ENCODE measurements around the gene DDX4. TPM values are rescaled to one million over a fixed set of nuclear protein-coding genes. Genes with fewer than 3 reads are reported as not detected.

The DDX4 gene
- total RNA-seq, 2 donors from 2014 or later, result 1.0 to 1.1 TPM

DNA sequence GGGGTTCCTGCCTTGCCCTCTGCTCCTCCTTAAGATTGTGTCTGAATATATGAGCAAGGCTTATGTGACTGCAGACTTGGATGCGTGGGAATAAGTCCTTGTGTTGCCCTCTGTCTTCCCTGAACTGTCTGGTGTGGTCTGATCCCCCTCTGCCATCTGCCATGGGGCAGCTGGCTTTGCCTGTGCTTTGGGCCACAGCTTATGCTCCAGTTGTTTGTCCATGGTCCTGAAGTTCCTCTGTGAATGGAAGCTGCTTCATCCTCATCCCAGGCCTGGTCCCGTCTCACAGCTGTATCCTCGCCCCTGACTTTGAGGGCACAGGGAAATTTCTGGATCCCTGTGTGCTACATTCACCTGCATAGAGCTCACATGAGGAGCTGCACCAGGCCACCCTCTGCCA, 128.0 kb downstream of the DDX4 start:
- peaks cover 0 to 5% of the 10 kb centered on the region in 2 donors for H3K36me3 Mint-ChIP-seq (ENCODE audit: insufficient read depth in 2 of 2)
- H3K27ac Mint-ChIP-seq, result no peak overlapping the region
- DNase-seq (no peak), ATAC-seq (replicated peaks in 1 of 2) (no peak)
- H3K9me3 Mint-ChIP-seq, result peaks cover 0 to 2% of the 10 kb centered on the region in 2 donors
- H3K4me3 Mint-ChIP-seq, result peak overlapping the region in 1 of 2 donors; percentile 31
- peaks cover 22% of the 10 kb centered on the region for H3K4me1 Mint-ChIP-seq (ENCODE audit: low read depth)
- no peaks in the 10 kb centered on the region for H3K27me3 Mint-ChIP-seq (ENCODE audit: low read depth)

DNA sequence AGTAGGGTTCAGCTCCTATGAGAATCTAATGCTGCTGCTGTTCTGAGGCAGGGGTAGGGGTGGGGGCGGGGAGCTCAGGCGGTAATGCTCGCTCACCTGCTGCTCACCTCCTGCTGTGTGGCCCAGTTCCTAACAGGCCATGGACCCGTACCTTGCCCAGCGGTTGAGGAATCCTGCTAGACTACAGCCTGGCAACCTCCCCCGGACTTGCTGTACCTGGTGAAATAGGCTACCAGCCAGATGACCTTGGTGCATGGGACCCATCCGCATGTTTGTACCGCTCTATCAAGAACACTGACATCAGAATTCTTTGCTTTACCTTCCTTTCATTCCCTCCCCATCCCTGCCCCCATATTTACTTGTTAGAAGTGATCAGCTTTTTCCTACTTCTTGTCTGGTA, 128.6 kb downstream of the DDX4 start:
- H3K4me3 Mint-ChIP-seq, result no peak overlapping the region
- H3K27ac Mint-ChIP-seq, result no peak overlapping the region
- DNase-seq (no peak), ATAC-seq (replicated peaks in 1 of 2) (no peak)
- H3K9me3 Mint-ChIP-seq, result peaks cover 0 to 4% of the 10 kb centered on the region in 2 donors
- peaks cover 0 to 4% of the 10 kb centered on the region in 2 donors for H3K36me3 Mint-ChIP-seq (ENCODE audit: insufficient read depth in 2 of 2)
- H3K27me3 Mint-ChIP-seq (ENCODE audit: low read depth), result no peaks in the 10 kb centered on the region
- H3K4me1 Mint-ChIP-seq (ENCODE audit: low read depth), result peaks cover 22% of the 10 kb centered on the region

Other genes with a start within 250 kb of the DDX4 start
- gene PLPP1, start 203.1 kb upstream of the DDX4 start, total RNA-seq, result 10 to 100 TPM; 12.2 to 23.3 TPM
- gene SLC38A9, start 25.7 kb upstream of the DDX4 start, total RNA-seq, result 10 to 100 TPM; 15.8 to 25.9 TPM
- 1 to 10 TPM in 1 of 2 donors, under 1 TPM in 1; 0.99 to 3.6 TPM for gene IL31RA, start 113.3 kb downstream of the DDX4 start, total RNA-seq